Muscle of arm (tissue), 14 donors: ENCODE measurements around the gene SNX25. TPM values are rescaled to one million over a fixed set of nuclear protein-coding genes. Genes with fewer than 3 reads are reported as not detected.
A peak's percentile ranks its signal among the peaks of the same experiment; 100 is the strongest.
"Not testable (repeated sequence)": the region's sequence is repeated elsewhere in the genome, so short reads cannot be mapped to it uniquely, and the experiment has no call there.

ENCODE experiments used
- DNase-seq: peaks from one replicate; pipeline ENCODE4 v3.0.0-alpha.2; 2013
- long read RNA-seq, 11 donors: transcript quantifications; one replicate each; lab custom pipeline, GENCODE V29; 2026
- polyA plus RNA-seq, 12 donors: library from polyadenylated mRNA; unstranded; fragments of 120-200 nt; gene quantifications; one replicate each; pipeline ENCODE4 v1.2.1, GENCODE V29; 2013; ENCODE audit not compliant: insufficient read length in 12 of 12

Gene SNX25
- 10 to 100 TPM in 2 of 12 donors, 1 to 10 TPM in 9, not detected in 1; 7.1 to 12.0 (median 9.3) TPM for polyA plus RNA-seq
- long read RNA-seq, donor 1, partial matches to known transcripts, result 0 of 1 reads
- long read RNA-seq, donor 1, other reads (novel, unspliced or antisense), result 0 of 1 reads
- long read RNA-seq, donor 2, partial matches to known transcripts, result 0 of 2 reads
- long read RNA-seq, donor 2, other reads (novel, unspliced or antisense), result 0 of 2 reads
- long read RNA-seq, donor 3, partial matches to known transcripts, result 0 of 1 reads
- long read RNA-seq, donor 3, other reads (novel, unspliced or antisense), result 0 of 1 reads
- long read RNA-seq, donor 4, partial matches to known transcripts, result 0 of 1 reads
- long read RNA-seq, donor 4, other reads (novel, unspliced or antisense), result 0 of 1 reads
- long read RNA-seq, donor 5, partial matches to known transcripts, result 0 of 2 reads
- long read RNA-seq, donor 5, other reads (novel, unspliced or antisense), result 0 of 2 reads
- long read RNA-seq, donor 6, partial matches to known transcripts, result 0 of 1 reads
- long read RNA-seq, donor 6, other reads (novel, unspliced or antisense), result 0 of 1 reads
- long read RNA-seq, donor 7, result 0 reads
- long read RNA-seq, donor 8, result 0 reads
- long read RNA-seq, donor 9, result 0 reads
- long read RNA-seq, donor 10, partial matches to known transcripts, result 40 of 69 reads
- long read RNA-seq, donor 10, other reads (novel, unspliced or antisense), result 29 of 69 reads
- long read RNA-seq, donor 11, result 0 reads

DNA sequence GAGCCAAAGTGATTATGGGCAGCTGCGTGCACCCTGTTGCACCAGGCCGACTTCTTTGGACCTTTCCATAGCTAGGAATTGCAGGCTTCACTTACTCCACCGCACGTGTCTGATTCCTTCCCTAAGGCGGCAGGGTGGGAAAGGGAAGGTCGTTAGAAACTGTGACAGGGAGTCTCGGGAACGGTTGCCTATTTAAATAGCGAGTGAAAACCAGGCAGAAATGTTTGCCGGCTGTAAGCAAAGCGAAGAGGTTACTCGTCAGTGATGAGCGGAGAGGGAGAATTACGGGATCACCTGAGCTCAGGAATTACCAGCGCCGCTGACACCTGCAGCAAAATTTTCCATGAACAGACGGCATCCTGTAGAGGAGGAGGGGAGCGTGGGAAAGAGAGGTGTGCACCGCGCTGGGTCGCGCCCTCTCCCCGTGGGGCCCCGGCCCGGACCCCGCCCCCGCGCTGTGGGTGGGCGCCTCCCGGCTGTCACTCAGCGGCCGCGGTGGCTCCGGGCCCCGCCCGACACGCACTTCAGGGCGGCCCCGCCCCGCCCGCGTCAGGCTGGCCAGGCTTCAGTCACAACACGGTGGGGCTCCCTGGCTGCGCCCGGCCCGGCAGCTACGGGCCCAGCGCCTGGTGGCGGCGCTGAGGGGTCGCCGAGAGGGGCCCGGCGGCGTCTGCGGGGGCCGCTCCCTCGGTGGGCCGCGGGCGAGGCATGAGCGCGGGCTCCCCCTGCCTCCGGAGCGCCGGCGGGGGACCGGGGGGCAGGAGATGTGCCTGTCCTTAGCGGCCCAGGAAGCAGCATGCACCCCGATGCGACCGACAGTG lies at the start of gene SNX25:
Gene SNX25 (plus strand): TSS at position 568 of the 821 bp plus-strand sequence. CDS start 229 bp downstream, at position 797.
- DNase-seq, result peak; percentile 72

GRCh38 chr4:185165605-185166063 lies 43.8 kb upstream of the SNX25 start:
- no peak for DNase-seq

DNA sequence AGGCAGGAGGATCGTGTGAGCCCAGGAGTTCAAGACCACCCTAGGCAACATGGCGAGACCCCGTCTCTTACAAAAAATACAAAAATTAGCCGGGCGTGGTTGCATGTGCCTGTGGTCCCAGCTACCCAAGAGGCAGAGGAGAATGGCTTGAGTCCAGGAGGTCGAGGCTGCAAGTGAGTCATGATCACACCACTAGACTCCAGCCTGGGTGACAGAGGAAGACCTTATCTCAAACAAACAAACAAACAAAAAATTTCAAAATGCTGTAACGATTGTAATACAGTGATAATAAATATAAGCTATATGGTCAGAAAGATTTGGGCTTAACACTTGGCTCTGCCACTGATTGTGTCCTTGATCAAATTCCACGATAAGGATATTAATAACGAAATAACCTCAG lies 42.2 kb upstream of the SNX25 start:
- no peak for DNase-seq

DNA sequence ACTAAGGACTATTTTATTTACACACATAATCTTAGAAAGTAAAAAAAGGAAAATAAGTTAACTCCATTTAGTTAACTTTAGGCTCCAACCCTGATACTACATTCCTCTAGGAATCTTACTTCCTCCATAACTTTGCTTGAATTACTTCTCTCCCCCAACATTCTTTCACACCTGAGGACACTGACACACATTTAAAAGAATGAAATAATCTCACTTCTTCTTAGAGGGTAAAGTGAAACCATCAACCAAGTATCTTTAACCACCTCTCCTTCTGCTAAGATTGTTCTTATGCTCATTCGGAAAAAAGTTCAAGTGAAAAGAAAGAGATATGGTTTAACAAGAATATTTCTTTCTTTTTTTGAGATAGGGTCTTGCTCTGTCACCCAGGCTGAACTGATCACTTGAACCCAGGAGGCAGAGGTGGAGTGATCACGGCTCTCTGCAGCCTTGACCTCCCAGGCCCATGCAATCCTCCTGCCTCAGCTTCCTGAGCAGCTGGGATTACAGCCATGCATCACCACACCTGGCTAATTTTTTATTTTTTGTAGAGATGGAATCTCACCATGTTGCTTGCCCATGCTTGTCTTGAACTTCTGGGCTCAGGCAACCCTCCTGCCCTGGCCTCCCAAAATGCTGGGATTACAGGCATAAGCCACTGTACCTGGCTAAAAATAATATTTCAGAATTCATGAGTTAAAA lies 37.9 kb upstream of the SNX25 start:
- DNase-seq, result no peak

- DNase-seq, result no peak
These were observed 29.9 kb upstream of the SNX25 start for GRCh38 chr4:185179488-185179887.

- no peak for DNase-seq
These were observed 27.2 kb upstream of the SNX25 start for GRCh38 chr4:185182239-185182638.

GRCh38 chr4:185183622-185184281 lies 25.6 kb upstream of the SNX25 start:
- DNase-seq, result peak; percentile 90

GRCh38 chr4:185186769-185187168 lies 22.6 kb upstream of the SNX25 start:
- no peak for DNase-seq

DNA sequence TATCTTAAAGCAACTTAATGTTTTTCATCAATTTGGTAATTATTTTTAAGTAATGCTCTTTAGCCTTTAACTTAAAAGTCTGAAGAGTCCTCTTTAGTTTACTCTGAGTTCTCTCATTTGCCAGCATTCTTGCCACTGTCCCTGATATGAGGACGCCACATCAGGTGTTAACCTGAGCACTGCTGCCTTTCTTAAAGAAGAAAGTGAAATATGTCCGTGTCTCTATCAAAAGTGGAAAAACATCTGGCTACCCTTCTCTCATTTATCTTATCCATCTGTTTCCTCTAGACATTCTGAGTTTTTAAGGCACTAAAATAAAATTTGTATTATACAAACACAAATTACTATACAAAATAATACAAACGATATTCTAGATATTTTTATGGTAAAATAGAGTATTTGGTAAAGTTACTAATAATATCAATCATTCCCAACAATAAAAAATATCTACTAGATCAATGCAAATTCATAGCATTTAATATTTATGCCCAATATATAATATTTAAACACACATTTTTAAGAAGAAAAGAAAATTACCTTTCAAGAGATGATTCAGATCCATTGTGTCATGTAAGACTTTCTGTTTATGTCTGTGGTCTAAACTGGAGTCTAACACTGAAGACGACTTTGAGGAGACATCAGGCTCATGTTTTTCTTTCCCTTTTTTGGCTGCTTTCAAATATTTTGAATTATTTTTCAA lies 19.6 kb upstream of the SNX25 start:
- DNase-seq, result no peak

DNA sequence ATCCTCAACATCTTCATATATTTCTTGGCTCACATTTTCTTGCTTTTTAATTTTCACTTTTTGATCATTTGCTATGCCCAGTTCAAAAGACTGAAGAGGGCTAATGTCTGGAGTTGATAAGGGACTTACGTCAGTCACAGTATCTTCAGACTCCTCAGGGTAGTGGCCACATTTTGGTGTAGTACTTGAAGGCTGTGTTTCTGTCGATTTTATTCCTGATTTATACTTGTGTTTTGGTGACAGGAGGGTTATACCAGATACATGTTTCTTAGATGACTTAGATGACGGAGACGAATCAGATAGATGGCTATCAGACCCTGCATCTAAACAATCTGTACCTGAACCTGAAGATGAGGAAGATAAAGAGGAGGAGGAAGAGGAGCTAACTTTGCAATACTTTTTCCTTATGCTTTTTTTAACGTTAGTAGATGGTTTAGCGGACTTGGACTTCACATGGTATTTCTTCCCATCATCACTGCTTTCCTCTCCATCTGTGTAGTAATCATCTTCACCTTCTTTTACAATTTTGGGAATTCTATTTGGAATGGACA lies 19.0 kb upstream of the SNX25 start:
- DNase-seq, result no peak

DNA sequence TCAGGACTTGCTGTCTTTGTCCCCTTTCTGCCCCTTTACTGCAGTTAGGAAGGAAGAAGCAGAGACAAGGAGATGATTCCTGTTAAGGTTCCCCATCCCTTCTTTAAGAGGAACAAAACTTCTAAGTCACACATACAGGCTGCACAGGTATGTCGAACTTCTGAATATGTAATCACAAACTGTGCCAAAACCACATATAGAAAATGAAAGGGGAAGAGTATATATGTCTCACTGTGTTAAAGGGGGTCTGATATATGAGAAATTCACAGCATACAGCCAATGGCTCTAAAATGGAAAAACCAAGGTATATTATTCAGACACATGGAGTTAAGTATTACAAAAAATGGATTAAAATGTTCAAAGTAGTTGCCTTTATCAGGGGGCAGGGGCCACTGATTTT lies 17.3 kb upstream of the SNX25 start:
- no peak for DNase-seq

DNA sequence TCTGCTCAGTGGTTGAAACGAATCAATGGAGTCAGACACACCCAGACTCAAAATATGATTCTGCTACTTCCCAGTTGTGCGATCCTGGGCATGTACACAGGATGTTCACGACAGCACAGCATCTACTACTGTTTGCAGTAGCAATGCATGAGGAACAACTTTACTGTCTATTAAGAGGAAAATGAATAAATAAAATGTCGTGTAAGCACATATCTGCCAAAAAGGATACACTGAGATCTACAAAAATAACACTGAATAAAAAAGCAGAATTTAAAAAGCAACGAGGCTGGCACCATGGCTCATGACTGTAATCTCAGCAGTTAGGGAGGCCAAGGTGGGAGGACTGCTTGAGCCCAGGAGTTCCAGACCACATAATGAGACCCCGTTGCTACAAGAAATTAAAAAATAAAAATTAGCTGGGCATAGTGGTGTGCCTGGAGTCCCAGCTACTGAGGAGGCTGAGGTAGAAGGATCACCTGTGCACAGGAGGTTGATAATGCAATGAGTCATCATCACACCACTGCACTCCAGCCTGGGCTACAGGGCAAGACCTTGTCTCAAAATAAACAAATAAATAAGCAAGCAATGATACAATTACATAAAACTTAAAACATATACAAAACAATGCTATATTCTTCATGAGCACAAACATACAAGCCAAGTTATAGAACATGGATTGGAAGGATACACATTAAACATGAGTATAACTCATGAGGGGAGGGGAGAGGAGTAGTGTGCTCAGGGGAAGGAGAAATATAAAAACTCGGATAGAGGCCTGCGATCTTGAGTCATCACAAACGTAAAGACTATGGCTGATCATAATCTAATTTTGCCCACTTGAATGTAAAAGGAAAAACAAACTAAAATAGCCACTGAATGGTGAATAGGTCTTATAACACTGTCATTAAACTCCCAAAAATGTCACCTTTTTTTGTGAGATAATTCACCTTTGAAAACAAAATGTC lies 14.2 kb upstream of the SNX25 start:
- no peak for DNase-seq

GRCh38 chr4:185196437-185196836 lies 13.0 kb upstream of the SNX25 start:
- DNase-seq, result no peak

DNA sequence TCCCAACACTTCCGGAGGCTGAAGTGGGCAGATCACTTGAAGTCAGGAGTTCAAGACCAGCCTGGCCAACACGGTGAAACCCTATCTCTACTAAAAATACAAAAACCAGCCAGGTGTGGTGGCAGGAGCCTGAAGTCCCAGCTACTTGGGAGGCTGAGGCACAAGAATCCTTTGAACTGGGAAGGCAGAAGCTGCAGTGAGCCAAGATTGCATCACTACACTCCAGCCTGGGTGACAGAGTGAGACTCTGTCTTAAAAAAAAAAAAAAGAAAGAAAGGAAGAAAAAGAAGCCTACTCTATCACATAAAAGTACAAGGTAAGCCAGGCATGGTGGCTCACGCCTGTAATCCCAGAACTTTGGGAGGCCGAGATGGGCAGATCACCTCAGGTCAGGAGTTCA lies 11.2 kb upstream of the SNX25 start:
- DNase-seq, result not testable (repeated sequence)

- no peak for DNase-seq
These were observed 7.1 kb upstream of the SNX25 start for GRCh38 chr4:185201977-185202962.

- DNase-seq, result no peak
These were observed 6.4 kb upstream of the SNX25 start for GRCh38 chr4:185202984-185203485.
